A549 (cell line): ENCODE results near the gene PRG3. TPM values are rescaled to one million over a fixed set of nuclear protein-coding genes. Genes with fewer than 3 reads are reported as not detected.

ENCODE experiments used
- ATAC-seq, 2 experiments: fragments of 200-7000 bp in 1 of 2; fragments of >200 bp in 1 of 2; cut with Nextera tagmentation in 1 of 2; cut with Tn5 transposase in 1 of 2; 3 replicates each; pipeline versions ENCODE4 v1.8.0 to v1.9.1; 2018 to 2020; ENCODE audit warnings: mild to moderate bottlenecking in 1 of 2, moderate library complexity in 1 of 2
- CTCF ChIA-PET: fragments of 300-600 bp; sonication (Branson Sonifier 250); formaldehyde crosslinking; extraction: SDS; loops from one replicate; lab custom pipeline; 2021; ENCODE audit warnings: antibody characterized with exemption, inconsistent platforms; lab: Yijun Ruan, JAX
- POLR2A ChIA-PET: fragments of 350-600 bp; formaldehyde crosslinking; extraction: SDS; loops from one replicate; lab custom pipeline; 2021; ENCODE audit warnings: antibody characterized with exemption, inconsistent platforms; lab: Yijun Ruan, JAX
- DNase-seq, 2 experiments: peaks; one replicate each; pipeline versions ENCODE4 v3.0.0 to v3.0.0-alpha.2; 2011 to 2016; ENCODE audit warnings: low read depth in 1 of 2, low spot score in 1 of 2
- FAIRE-seq: peaks from 2 replicates; lab custom pipeline; 2011; peaks lifted over from hg19 to GRCh38; lab: Jason Lieb, UNC
- H3K27ac ChIP-seq, 2 experiments: fragments of >200 bp; sonication (Bioruptor Twin); formaldehyde crosslinking; 3 replicates each; pipeline ENCODE4 v1.5.1; 2016 to 2017
- H3K4me1 ChIP-seq: fragments of >200 bp; sonication (Bioruptor Twin); formaldehyde crosslinking; 3 replicates; pipeline ENCODE4 v1.6.1; 2016
- H3K4me2 ChIP-seq: fragments of >200 bp; sonication (Bioruptor Twin); formaldehyde crosslinking; 3 replicates; pipeline ENCODE4 v1.6.1; 2016
- H3K4me3 ChIP-seq: fragments of >200 bp; sonication (Bioruptor Twin); formaldehyde crosslinking; 3 replicates; pipeline ENCODE4 v1.5.1; 2016
- H3K9me3 ChIP-seq: fragments of >200 bp; sonication (Bioruptor Twin); formaldehyde crosslinking; 3 replicates; pipeline ENCODE4 v1.6.1; 2016
- CBX2 ChIP-seq: fragments of 200-600 bp; sonication (generic); IDR thresholded peaks from 2 replicates; pipeline ENCODE4 v1.6.1; 2016; ENCODE audit warnings: low read depth, mild to moderate bottlenecking, borderline replicate concordance
- EHMT2 ChIP-seq: fragments of 200-600 bp; sonication (generic); IDR thresholded peaks from 2 replicates; pipeline ENCODE4 v1.6.1; 2016; ENCODE audit warnings: antibody characterized with exemption, low read depth, mild to moderate bottlenecking, moderate library complexity
- EP300 ChIP-seq, 2 experiments: fragments of >200 bp; sonication (Bioruptor Twin); formaldehyde crosslinking; IDR thresholded peaks; 2 replicates in 1 of 2; 3 replicates in 1 of 2; pipeline ENCODE4 v1.6.1; 2016 to 2017
- FOSL2 ChIP-seq, 2 experiments: fragments of 450-650 bp in 1 of 2; fragments of >200 bp in 1 of 2; sonication (Bioruptor Twin) in 1 of 2; formaldehyde crosslinking; IDR thresholded peaks; 2 replicates each; pipeline versions ENCODE4 v1.5.0 to v1.6.1; 2016 to 2020; ENCODE audit warnings: mild to moderate bottlenecking in 1 of 2, moderate library complexity in 1 of 2
- HOXA7 ChIP-seq: fragments of 250-450 bp; sonication (Bioruptor Pico); IDR thresholded peaks from 2 replicates; pipeline ENCODE4 v1.5.0; 2020; ENCODE audit warnings: mild to moderate bottlenecking, moderate library complexity
- HOXB13 ChIP-seq: fragments of 250-450 bp; sonication (Bioruptor Pico); IDR thresholded peaks from 2 replicates; pipeline ENCODE4 v1.5.0; 2020; ENCODE audit warnings: low read depth, mild to moderate bottlenecking, moderate library complexity
- JUN ChIP-seq, 2 experiments: fragments of >200 bp; sonication (Bioruptor Twin); formaldehyde crosslinking; IDR thresholded peaks; 2 replicates in 1 of 2; 3 replicates in 1 of 2; pipeline ENCODE4 v1.6.1; 2016 to 2017
- JUNB ChIP-seq: fragments of >200 bp; sonication (Bioruptor Twin); formaldehyde crosslinking; IDR thresholded peaks from 2 replicates; pipeline ENCODE4 v1.6.1; 2016
- KDM1A ChIP-seq: fragments of 200-600 bp; sonication (generic); IDR thresholded peaks from 2 replicates; pipeline ENCODE4 v1.6.1; 2016; ENCODE audit warnings: low read depth, mild to moderate bottlenecking
- KDM5A ChIP-seq: fragments of 200-600 bp; sonication (generic); IDR thresholded peaks from 2 replicates; pipeline ENCODE4 v1.6.1; 2016; ENCODE audit warnings: antibody characterized with exemption, mild to moderate bottlenecking
- NFE2L2 ChIP-seq: fragments of 150-350 bp; conservative IDR thresholded peaks from 2 replicates; pipeline ENCODE4 v1.6.1; 2014; ENCODE audit warnings: low read length
- NR3C1 ChIP-seq: fragments of >200 bp; sonication (Bioruptor Twin); formaldehyde crosslinking; IDR thresholded peaks from 3 replicates; pipeline ENCODE4 v1.6.1; 2017
- PHF8 ChIP-seq: fragments of 200-600 bp; sonication (generic); IDR thresholded peaks from 2 replicates; pipeline ENCODE4 v1.6.1; 2016; ENCODE audit warnings: low read depth, mild to moderate bottlenecking, antibody characterized with exemption, moderate library complexity, borderline replicate concordance
- RARB ChIP-seq: fragments of 250-450 bp; sonication (Bioruptor Pico); IDR thresholded peaks from 2 replicates; pipeline ENCODE4 v1.8.0; 2021; ENCODE audit warnings: mild to moderate bottlenecking, moderate library complexity
- RFX5 ChIP-seq: fragments of 450-650 bp; IDR thresholded peaks from 2 replicates; pipeline ENCODE4 v1.7.1; 2014; ENCODE audit warnings: antibody characterized with exemption, mild to moderate bottlenecking, moderate library complexity
- RNF2 ChIP-seq: fragments of 200-600 bp; sonication (generic); IDR thresholded peaks from 2 replicates; pipeline ENCODE4 v1.6.1; 2016; ENCODE audit warnings: low read depth, mild to moderate bottlenecking, antibody characterized with exemption, moderate library complexity, borderline replicate concordance
- WGBS: methylation state at CpG from one replicate; pipeline ENCODE4 v1.1.6; 2017; ENCODE audit errors: missing lambda C conversion rate; 5-methylcytosine and 5-hydroxymethylcytosine counted together
- polyA minus RNA-seq: library from RNA; depleted of rRNA, polyadenylated mRNA; stranded (reverse); fragments of >200 nt; gene quantifications from 2 replicates; pipeline ENCODE4 v1.2.3, GENCODE V29; 2011; rRNA and poly(A)+ RNA removed
- polyA plus RNA-seq, 4 experiments: library from polyadenylated mRNA; depleted of rRNA in 3 of 4; stranded (reverse); fragments of >200 nt; fragmentation: RNase III in 1 of 4; extraction: RNeasy Plus Mini Kit Qiagen cat#74134 plus additional on column Dnase treatment in 1 of 4; gene quantifications; 2 replicates in 3 of 4; 3 replicates in 1 of 4; pipeline ENCODE4 v1.2.3, GENCODE V29; 2011 to 2017
- TF ChIP-seq, protein P1 (sequence below): IDR thresholded peaks from 2 replicates; pipeline ENCODE4 v1.6.1; 2012; ENCODE audit warnings: low read depth, borderline replicate concordance
- TF ChIP-seq, protein P2 (sequence below): fragments of 250-450 bp; sonication (Bioruptor Pico); IDR thresholded peaks from 2 replicates; pipeline ENCODE4 v1.5.0; 2021; ENCODE audit warnings: mild to moderate bottlenecking, moderate library complexity, borderline replicate concordance
- TF ChIP-seq, protein P3 (sequence below): IDR thresholded peaks from 2 replicates; pipeline ENCODE4 v1.6.1; 2012

The PRG3 gene, protein sequence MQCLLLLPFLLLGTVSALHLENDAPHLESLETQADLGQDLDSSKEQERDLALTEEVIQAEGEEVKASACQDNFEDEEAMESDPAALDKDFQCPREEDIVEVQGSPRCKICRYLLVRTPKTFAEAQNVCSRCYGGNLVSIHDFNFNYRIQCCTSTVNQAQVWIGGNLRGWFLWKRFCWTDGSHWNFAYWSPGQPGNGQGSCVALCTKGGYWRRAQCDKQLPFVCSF
- polyA plus RNA-seq (2011; rRNA removed) = not detected in 2 replicates
- not detected in 2 replicates for polyA plus RNA-seq (2012; cell fraction: cytosol; rRNA removed)
- polyA plus RNA-seq (2012; cell fraction: nucleus; rRNA removed) = not detected in 2 replicates
- polyA plus RNA-seq (2017; fragmentation: RNase III; extraction: RNeasy Plus Mini Kit Qiagen cat#74134 plus additional on column Dnase treatment) = not detected in 3 replicates
- not detected in 2 replicates for polyA minus RNA-seq

DNA sequence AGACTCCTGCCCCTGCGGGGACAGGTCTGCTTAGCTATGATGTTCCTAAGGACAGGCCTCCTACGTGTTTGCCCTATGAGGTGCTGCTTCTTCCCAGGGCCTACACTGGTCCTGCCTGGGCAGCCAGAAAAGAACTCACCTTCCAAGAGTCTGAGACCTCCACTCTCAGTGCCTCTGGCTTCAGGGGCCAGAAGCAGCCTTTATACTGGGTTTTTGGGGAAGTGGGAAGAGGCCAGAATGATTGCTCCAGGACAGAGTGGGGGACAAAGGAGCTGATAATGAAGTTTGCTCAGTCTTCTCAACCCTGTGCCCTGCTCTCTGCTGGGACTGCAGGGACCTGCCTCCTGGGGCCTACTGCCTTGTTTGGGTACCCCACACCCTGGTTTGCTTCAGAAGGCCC, at the start of gene PRG3:
PRG3 (minus strand) TSS at position 176 of the 400 bp plus-strand sequence. CDS start 442 bp downstream, outside the sequence.
- H3K9me3 ChIP-seq = no peaks in the 10 kb centered on the region
- POLR2A ChIA-PET = no interaction called here
- FAIRE-seq (no peak), ATAC-seq (peak in 1 of 2 experiments; percentile 40; a peak in 3 of 6 replicates), DNase-seq (no peak)
- H3K4me1 ChIP-seq = peaks cover 17% of the 10 kb centered on the region; the same call in 2 of the 3 replicates
- CTCF ChIA-PET = interaction anchor here (1.5 kb wide), 1 partner anchor 19 kb away, joined by 6 read pairs; no protein-coding TSS in a partner anchor
- TF ChIP-seq JUN (IDR thresholded peaks at IDR 0.05) = no peak
- TF ChIP-seq, protein P1, sequence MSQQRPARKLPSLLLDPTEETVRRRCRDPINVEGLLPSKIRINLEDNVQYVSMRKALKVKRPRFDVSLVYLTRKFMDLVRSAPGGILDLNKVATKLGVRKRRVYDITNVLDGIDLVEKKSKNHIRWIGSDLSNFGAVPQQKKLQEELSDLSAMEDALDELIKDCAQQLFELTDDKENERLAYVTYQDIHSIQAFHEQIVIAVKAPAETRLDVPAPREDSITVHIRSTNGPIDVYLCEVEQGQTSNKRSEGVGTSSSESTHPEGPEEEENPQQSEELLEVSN = no peak
- TF ChIP-seq, all 56 proteins: peak for 0
- H3K4me3 ChIP-seq = no peak within 1 kb of the TSS
- H3K27ac ChIP-seq = no peak within 1 kb of the TSS
- 0% methylated on average over 2 of the region's 2 CpGs for WGBS
- no peak within 1 kb of the TSS for H3K4me2 ChIP-seq

DNA sequence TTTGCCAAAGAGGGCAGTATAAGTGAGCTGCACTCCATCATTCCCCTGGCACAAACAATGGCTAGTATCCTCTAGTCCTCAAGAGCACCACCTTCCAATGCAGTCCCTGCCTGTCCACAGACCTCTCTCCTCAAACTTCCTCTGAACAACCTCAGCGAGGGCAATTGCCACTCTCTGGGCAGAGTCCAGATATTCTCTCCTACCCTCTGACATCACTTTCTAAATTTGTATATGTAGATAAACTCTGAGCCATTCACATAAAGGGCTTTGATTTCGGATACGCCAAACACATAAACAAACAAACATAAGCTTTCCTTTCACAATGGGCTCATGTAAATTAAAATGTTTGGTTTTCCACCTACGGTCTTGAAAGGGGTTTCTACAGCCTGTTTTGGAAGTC, 49.0 kb upstream of the PRG3 start:
- peaks cover 40% of the 10 kb centered on the region for H3K4me1 ChIP-seq
- ATAC-seq = no peak

DNA sequence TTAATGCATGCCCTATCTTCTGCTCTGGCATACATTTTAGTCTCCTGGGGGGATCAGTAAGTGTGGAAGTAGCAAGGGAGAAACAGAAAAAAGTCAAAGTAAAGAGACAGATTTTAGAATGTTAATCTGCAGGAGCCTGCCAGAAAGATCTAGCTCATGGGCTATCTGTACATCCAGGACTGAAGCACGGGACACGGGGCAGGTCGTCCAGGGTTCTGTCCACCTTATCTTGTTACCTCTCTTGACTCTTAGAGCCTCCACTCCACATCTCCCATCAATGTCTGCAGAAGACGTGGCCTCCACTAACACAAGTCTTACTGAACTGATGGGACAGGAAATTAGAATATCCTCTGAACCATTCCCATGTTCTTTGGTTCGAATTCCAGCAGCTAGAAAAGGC, 47.7 kb upstream of the PRG3 start:
- peaks cover 36% of the 10 kb centered on the region for H3K4me1 ChIP-seq
- TF ChIP-seq HOXA7 (CRISPR knock-in tag) (no peak), KDM1A (no peak), RARB (CRISPR knock-in tag) (no peak), EP300 (IDR thresholded peaks at IDR 0.05) (no peak), HOXB13 (CRISPR knock-in tag) (no peak), FOSL2 (IDR thresholded peaks at IDR 0.05) (no peak), FOSL2 (CRISPR knock-in tag; IDR thresholded peaks at IDR 0.05) (no peak), NFE2L2 (no peak), RFX5 (no peak), JUNB (no peak), JUN (IDR thresholded peaks at IDR 0.05) (no peak), NR3C1 (no peak), KDM5A (no peak), EHMT2 (no peak), RNF2 (no peak)
- TF ChIP-seq, protein P2, sequence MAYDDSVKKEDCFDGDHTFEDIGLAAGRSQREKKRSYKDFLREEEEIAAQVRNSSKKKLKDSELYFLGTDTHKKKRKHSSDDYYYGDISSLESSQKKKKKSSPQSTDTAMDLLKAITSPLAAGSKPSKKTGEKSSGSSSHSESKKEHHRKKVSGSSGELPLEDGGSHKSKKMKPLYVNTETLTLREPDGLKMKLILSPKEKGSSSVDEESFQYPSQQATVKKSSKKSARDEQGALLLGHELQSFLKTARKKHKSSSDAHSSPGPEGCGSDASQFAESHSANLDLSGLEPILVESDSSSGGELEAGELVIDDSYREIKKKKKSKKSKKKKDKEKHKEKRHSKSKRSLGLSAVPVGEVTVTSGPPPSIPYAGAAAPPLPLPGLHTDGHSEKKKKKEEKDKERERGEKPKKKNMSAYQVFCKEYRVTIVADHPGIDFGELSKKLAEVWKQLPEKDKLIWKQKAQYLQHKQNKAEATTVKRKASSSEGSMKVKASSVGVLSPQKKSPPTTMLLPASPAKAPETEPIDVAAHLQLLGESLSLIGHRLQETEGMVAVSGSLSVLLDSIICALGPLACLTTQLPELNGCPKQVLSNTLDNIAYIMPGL (CRISPR knock-in tag) = no peak
- TF ChIP-seq, protein P3, sequence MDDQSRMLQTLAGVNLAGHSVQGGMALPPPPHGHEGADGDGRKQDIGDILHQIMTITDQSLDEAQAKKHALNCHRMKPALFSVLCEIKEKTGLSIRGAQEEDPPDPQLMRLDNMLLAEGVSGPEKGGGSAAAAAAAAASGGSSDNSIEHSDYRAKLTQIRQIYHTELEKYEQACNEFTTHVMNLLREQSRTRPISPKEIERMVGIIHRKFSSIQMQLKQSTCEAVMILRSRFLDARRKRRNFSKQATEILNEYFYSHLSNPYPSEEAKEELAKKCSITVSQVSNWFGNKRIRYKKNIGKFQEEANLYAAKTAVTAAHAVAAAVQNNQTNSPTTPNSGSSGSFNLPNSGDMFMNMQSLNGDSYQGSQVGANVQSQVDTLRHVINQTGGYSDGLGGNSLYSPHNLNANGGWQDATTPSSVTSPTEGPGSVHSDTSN = no peak
- no peak for FAIRE-seq
- H3K27ac ChIP-seq = peak overlapping the region in 1 of 2 experiments; percentile 6; a peak in 1 of 6 replicates
- ChIA-PET POLR2A (no interaction called here), CTCF (interaction anchor here (0.7 to 2.4 kb wide), 3 partner anchors 14 to 31 kb away, joined by 3 to 11 read pairs (median 6); partner anchors contain the start of gene RTN4RL2)
- no peaks in the 10 kb centered on the region for H3K9me3 ChIP-seq
- whole genome bisulfite sequencing = 64% methylated on average over 5 of the region's 5 CpGs
- DNase-seq = no peak
- H3K4me3 ChIP-seq = no peak overlapping the region
- no peak overlapping the region for H3K4me2 ChIP-seq
- no peak for ATAC-seq

More for the DNA sequence above, 49.0 kb upstream of the PRG3 start:
- POLR2A ChIA-PET = no interaction called here
- CTCF ChIA-PET = interaction anchor here (0.9 to 6.1 kb wide), 5 partner anchors 25 to 80 kb away, joined by 3 to 37 read pairs (median 3); partner anchors contain the start of gene RTN4RL2
- no peak overlapping the region for H3K4me2 ChIP-seq
- TF ChIP-seq PHF8 (no peak), CBX2 (no peak)
- 69% methylated on average over 4 of the region's 4 CpGs for WGBS
- H3K4me3 ChIP-seq = no peak overlapping the region
- FAIRE-seq (no peak), DNase-seq (no peak)
- H3K27ac ChIP-seq = 0 out of 6 replicates have a peak overlapping the region, but pooled peaks of 1 of the 2 experiments have one; percentile 7
- H3K9me3 ChIP-seq = no peaks in the 10 kb centered on the region
